CD14-positive monocyte (primary cell): ENCODE data around the gene FBXL17. TPM values are rescaled to one million over a fixed set of nuclear protein-coding genes. Genes with fewer than 3 reads are reported as not detected.

Source experiments
- DNase-seq, 3 donors: peaks; one replicate each; pipeline ENCODE4 v3.0.0-alpha.2; 2011 to 2022
- H2AFZ ChIP-seq: 2 replicates; pipeline ENCODE4 v1.6.0; 2012; ENCODE audit warnings: mild to moderate bottlenecking, low read depth, low read length, inconsistent platforms; ENCODE audit not compliant: insufficient read depth, poor library complexity, severe bottlenecking
- H3K27ac ChIP-seq, 2 donors: 1 replicate in 1 of 2; 2 replicates in 1 of 2; pipeline ENCODE4 v1.5.1; 2012 to 2013; ENCODE audit warnings: low read length in 2 of 2, control low read depth in 1 of 2, inconsistent platforms in 1 of 2, low read depth in 1 of 2, mild to moderate bottlenecking in 1 of 2
- H3K27me3 ChIP-seq, 2 donors: one replicate each; pipeline versions ENCODE4 v1.6.0 to v1.6.1; 2011 to 2013; ENCODE audit warnings: low read length in 2 of 2; ENCODE audit not compliant: control insufficient read depth in 2 of 2, insufficient read depth in 2 of 2
- H3K36me3 ChIP-seq, 2 donors: replicated peaks in 1 of 2; 1 replicate in 1 of 2; 2 replicates in 1 of 2; pipeline versions ENCODE4 v1.5.1 to v1.6.1; 2012 to 2013; ENCODE audit warnings: low read length in 2 of 2, control low read depth in 1 of 2, inconsistent platforms in 1 of 2, mild to moderate bottlenecking in 1 of 2; ENCODE audit not compliant: insufficient read depth in 2 of 2, control insufficient read depth in 1 of 2
- H3K4me1 ChIP-seq, 2 donors: 1 replicate in 1 of 2; 2 replicates in 1 of 2; pipeline versions ENCODE4 v1.5.1 to v1.6.1; 2012 to 2013; ENCODE audit warnings: low read length in 2 of 2, control low read depth in 1 of 2, inconsistent platforms in 1 of 2, mild to moderate bottlenecking in 1 of 2, moderate library complexity in 1 of 2; ENCODE audit not compliant: insufficient read depth in 2 of 2, control insufficient read depth in 1 of 2
- H3K4me2 ChIP-seq: replicated peaks from 2 replicates; pipeline ENCODE3; 2012; ENCODE audit warnings: low read length, moderate library complexity, mild to moderate bottlenecking; ENCODE audit not compliant: poor library complexity, severe bottlenecking; ENCODE audit errors: extremely low read depth
- H3K4me3 ChIP-seq, 3 experiments: fragments of 200-600 bp in 1 of 3; sonication (generic) in 1 of 3; replicated peaks in 1 of 3; 1 replicate in 2 of 3; 2 replicates in 1 of 3; pipeline ENCODE4 v1.5.1; 2011 to 2013; ENCODE audit warnings: low read length in 3 of 3, mild to moderate bottlenecking in 3 of 3, control low read depth in 2 of 3, low read depth in 2 of 3, inconsistent platforms in 1 of 3, moderate library complexity in 1 of 3
- H3K79me2 ChIP-seq: 2 replicates; pipeline ENCODE4 v1.6.0; 2012; ENCODE audit warnings: mild to moderate bottlenecking, control low read depth, inconsistent platforms, low read length, moderate library complexity; ENCODE audit not compliant: insufficient read depth
- H3K9ac ChIP-seq: 2 replicates; pipeline ENCODE4 v1.6.0; 2017; ENCODE audit warnings: low read length, mild to moderate bottlenecking; ENCODE audit not compliant: insufficient read depth, poor library complexity, severe bottlenecking
- H3K9me3 ChIP-seq, 2 donors: replicated peaks in 1 of 2; 1 replicate in 1 of 2; 2 replicates in 1 of 2; pipeline versions ENCODE4 v1.5.1 to v1.6.1; 2012 to 2013; ENCODE audit warnings: low read length in 2 of 2, control low read depth in 1 of 2; ENCODE audit not compliant: control insufficient read depth in 1 of 2, insufficient read depth in 1 of 2
- H4K20me1 ChIP-seq: 2 replicates; pipeline ENCODE4 v1.6.0; 2012; ENCODE audit warnings: mild to moderate bottlenecking, low read length, control low read depth, moderate library complexity; ENCODE audit not compliant: insufficient read depth
- H3K27ac Mint-ChIP-seq, 7 donors: one replicate each; pipeline ENCODE4 v1.8.0; 2020; ENCODE audit warnings: mild to moderate bottlenecking in 7 of 7, mixed read lengths in 7 of 7, moderate library complexity in 6 of 7, inconsistent platforms in 2 of 7
- H3K27me3 Mint-ChIP-seq, 3 donors: one replicate each; pipeline ENCODE4 v1.8.0; 2021 to 2022; ENCODE audit warnings: low read depth in 3 of 3, mild to moderate bottlenecking in 3 of 3, mixed read lengths in 3 of 3, moderate library complexity in 3 of 3, inconsistent platforms in 1 of 3
- H3K36me3 Mint-ChIP-seq, 2 donors: one replicate each; pipeline ENCODE4 v1.8.0; 2020; ENCODE audit warnings: mixed read lengths in 2 of 2, inconsistent platforms in 1 of 2, mild to moderate bottlenecking in 1 of 2
- H3K4me1 Mint-ChIP-seq: one replicate; pipeline ENCODE4 v1.8.0; 2020; ENCODE audit warnings: mild to moderate bottlenecking, mixed read lengths
- H3K4me3 Mint-ChIP-seq, 2 donors: one replicate each; pipeline ENCODE4 v1.8.0; 2020; ENCODE audit warnings: mild to moderate bottlenecking in 2 of 2, mixed read lengths in 2 of 2, moderate library complexity in 1 of 2
- H3K9me3 Mint-ChIP-seq, 7 donors: one replicate each; pipeline ENCODE4 v1.8.0; 2020 to 2022; ENCODE audit warnings: mixed read lengths in 7 of 7, mild to moderate bottlenecking in 6 of 7, moderate library complexity in 6 of 7, inconsistent platforms in 2 of 7
- WGBS: methylation state at CpG from one replicate; pipeline ENCODE4 v1.1.5; 2013; ENCODE audit warnings: missing lambda C conversion rate; ENCODE audit not compliant: insufficient coverage; 5-methylcytosine and 5-hydroxymethylcytosine counted together
- intact Hi-C, 2 donors: fragments of 100-400 bp; cut with micrococcal nuclease; formaldehyde crosslinking; loops; one replicate each; pipeline versions ENCODE4 v1.15.0 to v1.15.1; 2023
- polyA plus RNA-seq, 3 donors: library from polyadenylated mRNA; depleted of rRNA in 1 of 3; unstranded in 2 of 3; stranded (reverse) in 1 of 3; fragments of 300-500 nt in 2 of 3; fragments of >200 nt in 1 of 3; fragmentation: Illumina TruSeq in 2 of 3; gene quantifications; 1 replicate in 2 of 3; 2 replicates in 1 of 3; pipeline ENCODE4 v1.2.3, GENCODE V29; 2012 to 2021
- TF ChIP-seq, protein P1 (sequence below): fragments of 200-600 bp; IDR thresholded peaks from one replicate; pipeline ENCODE4 v1.8.0; 2022; ENCODE audit warnings: antibody characterized with exemption, mild to moderate bottlenecking

Gene FBXL17
- polyA plus RNA-seq, 3 donors, result 1.5 to 6.6 (median 2.0) TPM

DNA sequence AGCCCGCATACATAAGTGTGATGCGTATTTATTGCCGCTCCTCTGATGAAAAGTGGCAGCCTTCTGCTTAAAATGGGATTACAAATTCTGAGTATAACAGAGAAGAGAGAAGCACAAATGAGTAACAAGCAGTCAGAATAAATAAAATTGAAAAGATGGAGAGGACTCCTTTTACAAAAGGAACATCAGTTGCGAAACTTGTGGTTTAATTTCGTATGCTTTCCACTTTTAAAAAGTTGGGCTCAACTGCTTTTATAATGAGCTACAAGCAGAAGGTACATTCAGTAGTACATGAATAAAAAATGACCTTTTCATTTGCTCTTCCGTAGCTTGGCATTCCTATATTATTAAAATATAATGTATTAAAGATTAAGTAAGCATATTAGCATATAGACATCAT is 320.0 kb downstream of the FBXL17 start:
- intact Hi-C loops, result no loop called here
- Histone ChIP-seq H2AFZ (no peak overlapping the region), H3K27ac (no peak overlapping the region), H3K9ac (no peak overlapping the region), H3K4me3 (no peak overlapping the region), H3K4me1 (no peaks in the 10 kb centered on the region), H3K4me2 (no peak overlapping the region), H3K27me3 (no peaks in the 10 kb centered on the region), H3K9me3 (no peaks in the 10 kb centered on the region), H3K36me3 (no peaks in the 10 kb centered on the region), H4K20me1 (no peaks in the 10 kb centered on the region), H3K79me2 (no peaks in the 10 kb centered on the region)
- DNase-seq, result no peak
- H3K9me3 Mint-ChIP-seq, result no peaks in the 10 kb centered on the region
- H3K4me1 Mint-ChIP-seq, result peaks cover 4% of the 10 kb centered on the region
- no peaks in the 10 kb centered on the region for H3K36me3 Mint-ChIP-seq
- TF ChIP-seq, protein P1, sequence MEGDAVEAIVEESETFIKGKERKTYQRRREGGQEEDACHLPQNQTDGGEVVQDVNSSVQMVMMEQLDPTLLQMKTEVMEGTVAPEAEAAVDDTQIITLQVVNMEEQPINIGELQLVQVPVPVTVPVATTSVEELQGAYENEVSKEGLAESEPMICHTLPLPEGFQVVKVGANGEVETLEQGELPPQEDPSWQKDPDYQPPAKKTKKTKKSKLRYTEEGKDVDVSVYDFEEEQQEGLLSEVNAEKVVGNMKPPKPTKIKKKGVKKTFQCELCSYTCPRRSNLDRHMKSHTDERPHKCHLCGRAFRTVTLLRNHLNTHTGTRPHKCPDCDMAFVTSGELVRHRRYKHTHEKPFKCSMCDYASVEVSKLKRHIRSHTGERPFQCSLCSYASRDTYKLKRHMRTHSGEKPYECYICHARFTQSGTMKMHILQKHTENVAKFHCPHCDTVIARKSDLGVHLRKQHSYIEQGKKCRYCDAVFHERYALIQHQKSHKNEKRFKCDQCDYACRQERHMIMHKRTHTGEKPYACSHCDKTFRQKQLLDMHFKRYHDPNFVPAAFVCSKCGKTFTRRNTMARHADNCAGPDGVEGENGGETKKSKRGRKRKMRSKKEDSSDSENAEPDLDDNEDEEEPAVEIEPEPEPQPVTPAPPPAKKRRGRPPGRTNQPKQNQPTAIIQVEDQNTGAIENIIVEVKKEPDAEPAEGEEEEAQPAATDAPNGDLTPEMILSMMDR, result no peak
- no peak overlapping the region for H3K4me3 Mint-ChIP-seq
- no peak overlapping the region for H3K27ac Mint-ChIP-seq
- peaks cover 0 to 2% (median 0%) of the 10 kb centered on the region in 3 donors for H3K27me3 Mint-ChIP-seq
- WGBS, result no CpG with 5 or more reads among the region's 6 CpGs

DNA sequence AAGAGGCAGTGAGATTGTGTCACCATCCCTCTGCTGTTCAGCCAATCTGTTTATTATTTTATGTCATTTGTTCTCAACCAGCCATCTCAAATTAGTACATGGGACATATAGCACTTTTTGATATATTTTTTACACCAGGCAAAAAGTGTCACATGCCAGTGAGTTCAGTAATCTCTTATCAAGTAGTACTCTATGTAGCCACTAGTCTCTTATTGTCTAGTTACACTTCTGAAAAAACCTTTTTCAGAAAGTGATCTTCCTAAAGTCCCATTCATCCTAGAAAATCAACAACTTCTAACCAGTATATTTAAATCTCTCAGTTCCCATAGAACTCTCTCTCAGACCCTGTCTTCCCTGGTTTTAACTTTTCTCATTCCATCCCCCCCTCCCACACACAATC is 321.6 kb downstream of the FBXL17 start:
- TF ChIP-seq, protein P1, result no peak
- H3K4me3 Mint-ChIP-seq, result no peak overlapping the region
- no peak for DNase-seq
- H3K27ac ChIP-seq, result no peak overlapping the region
- intact Hi-C loops, result no loop called here
- H3K4me2 ChIP-seq, result no peak overlapping the region
- no peak overlapping the region for H3K27ac Mint-ChIP-seq
- peaks cover 0 to under 1% (median 0%) of the 10 kb centered on the region in 7 donors for H3K9me3 Mint-ChIP-seq
- no peaks in the 10 kb centered on the region for H3K9me3 ChIP-seq
- H2AFZ ChIP-seq, result no peak overlapping the region
- no peaks in the 10 kb centered on the region for H3K27me3 ChIP-seq
- H4K20me1 ChIP-seq, result no peaks in the 10 kb centered on the region
- no peak overlapping the region for H3K4me3 ChIP-seq
- peaks cover 4% of the 10 kb centered on the region for H3K4me1 Mint-ChIP-seq
- H3K9ac ChIP-seq, result no peak overlapping the region
- H3K79me2 ChIP-seq, result no peaks in the 10 kb centered on the region
- no peaks in the 10 kb centered on the region for H3K36me3 ChIP-seq
- H3K27me3 Mint-ChIP-seq, result peaks cover 0 to 2% (median 0%) of the 10 kb centered on the region in 3 donors
- H3K36me3 Mint-ChIP-seq, result no peaks in the 10 kb centered on the region
- no peaks in the 10 kb centered on the region for H3K4me1 ChIP-seq
